Raji (cell line): ENCODE measurements around the gene KRT28.

Source experiments
- POLR2A ChIP-seq: IDR thresholded peaks from 2 replicates; pipeline ENCODE4 v1.6.1; 2011; ENCODE audit warnings: low read depth, low read length, control low read depth; ENCODE audit not compliant: insufficient read depth

KRT28 gene, protein sequence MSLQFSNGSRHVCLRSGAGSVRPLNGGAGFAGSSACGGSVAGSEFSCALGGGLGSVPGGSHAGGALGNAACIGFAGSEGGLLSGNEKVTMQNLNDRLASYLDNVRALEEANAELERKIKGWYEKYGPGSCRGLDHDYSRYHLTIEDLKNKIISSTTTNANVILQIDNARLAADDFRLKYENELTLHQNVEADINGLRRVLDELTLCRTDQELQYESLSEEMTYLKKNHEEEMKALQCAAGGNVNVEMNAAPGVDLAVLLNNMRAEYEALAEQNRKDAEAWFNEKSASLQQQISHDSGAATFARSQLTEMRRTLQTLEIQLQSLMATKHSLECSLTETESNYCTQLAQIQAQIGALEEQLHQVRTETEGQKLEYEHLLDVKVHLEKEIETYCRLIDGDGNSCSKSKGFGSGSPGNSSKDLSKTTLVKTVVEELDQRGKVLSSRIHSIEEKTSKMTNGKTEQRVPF

DNA sequence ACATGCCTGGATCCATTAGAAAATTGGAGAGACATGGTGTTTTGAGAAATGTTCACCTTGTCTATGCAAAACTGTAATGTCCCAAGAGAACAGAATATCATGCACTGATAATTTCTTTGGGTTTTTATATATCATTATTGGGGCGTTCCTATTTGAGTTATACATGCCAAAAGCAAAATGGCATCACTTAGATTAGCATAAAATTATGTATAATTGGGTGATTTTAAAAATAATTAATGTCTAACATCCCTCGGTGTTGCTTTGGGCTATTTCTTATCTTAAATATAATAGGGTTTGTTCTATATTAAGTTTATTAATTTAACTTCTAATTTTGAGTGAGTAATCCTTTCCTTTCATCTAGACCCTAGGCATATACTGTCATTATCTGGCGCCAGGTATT is at the start of gene KRT28:
Gene KRT28, minus strand, starts transcription at position 101 of the 400 bp plus-strand sequence. Its CDS starts 66 bp downstream, at position 35.
- TF ChIP-seq POLR2A = no peak

DNA sequence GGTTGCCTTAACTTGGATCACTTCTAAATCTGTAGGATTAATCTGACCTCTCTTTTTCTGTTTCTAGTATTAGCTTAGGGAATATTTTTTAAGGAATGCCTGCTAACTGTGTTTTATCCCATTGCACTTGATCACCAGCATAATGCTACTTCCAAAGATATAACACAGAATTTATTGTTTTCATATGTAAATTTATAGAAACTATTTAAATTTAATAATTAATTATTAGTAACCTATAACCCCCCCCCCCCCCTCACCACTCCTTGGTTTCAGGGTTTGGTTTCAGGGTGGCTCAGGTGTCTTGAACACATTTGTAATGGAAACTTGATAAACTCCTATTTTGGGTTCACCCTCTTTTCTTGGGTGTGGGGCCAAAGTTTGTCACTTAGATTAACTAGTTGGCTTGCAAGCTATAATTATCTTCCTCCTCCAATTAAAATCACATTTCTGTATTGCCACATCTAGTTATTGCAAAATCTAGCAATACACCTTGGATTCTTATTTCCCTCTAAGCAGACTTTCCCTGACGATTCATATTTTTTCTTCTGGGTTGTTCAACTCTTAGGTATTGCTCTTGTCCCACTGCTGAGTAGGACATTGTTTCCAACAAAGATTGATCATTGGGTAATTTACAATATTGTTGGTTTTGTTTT is 49.0 kb upstream of the KRT28 start:
- TF ChIP-seq POLR2A = no peak

DNA sequence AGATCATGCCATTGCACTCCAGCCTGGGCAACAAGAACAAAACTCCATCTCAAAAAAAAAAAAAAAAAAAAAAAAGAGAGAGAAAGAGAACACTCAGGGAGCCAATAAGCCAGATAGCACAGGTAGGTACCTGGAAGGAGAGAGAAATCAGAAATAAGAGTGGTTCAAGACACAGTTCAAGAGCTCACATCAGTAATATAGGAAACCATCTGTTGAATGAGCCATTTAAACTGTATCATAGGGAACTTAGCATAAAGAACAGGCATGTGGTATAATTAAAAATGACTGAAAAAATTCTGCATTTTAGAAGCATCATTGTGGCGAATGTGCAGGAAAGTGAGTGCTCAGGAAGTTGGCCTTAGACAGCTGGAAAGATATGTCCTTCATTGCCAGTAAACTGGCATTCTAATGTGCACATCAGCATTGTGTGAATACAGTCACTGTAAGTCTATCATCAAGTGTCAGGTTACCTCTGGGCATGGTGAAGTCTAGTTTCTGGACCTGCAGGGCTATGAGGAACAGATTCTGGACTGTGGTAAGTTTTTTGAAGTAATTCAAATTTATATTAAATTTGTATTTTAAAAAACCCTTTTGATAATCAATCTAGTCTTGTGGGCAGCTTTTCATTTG is 46.9 kb upstream of the KRT28 start:
- TF ChIP-seq POLR2A = no peak

DNA sequence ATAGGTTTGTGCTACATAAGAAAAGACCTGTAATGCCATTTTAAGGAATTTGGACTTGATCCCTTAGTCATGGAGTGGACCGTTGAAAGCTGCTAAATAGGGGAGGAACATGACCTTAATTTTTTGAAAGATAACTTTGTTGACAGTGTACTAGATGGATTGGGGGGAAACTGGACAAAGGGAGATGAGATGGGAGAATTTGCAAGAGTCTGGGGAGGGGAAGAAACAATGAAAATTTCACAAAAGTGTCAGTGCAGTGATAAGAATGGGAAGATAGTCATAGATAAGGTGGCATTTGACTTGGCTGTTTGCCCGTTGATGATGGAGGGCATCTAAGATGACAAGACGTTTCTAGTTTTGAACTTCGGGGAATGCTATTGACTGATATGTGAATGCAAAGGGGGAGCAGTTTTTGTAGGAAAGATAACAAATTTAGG is 44.9 kb upstream of the KRT28 start:
- TF ChIP-seq POLR2A = no peak

DNA sequence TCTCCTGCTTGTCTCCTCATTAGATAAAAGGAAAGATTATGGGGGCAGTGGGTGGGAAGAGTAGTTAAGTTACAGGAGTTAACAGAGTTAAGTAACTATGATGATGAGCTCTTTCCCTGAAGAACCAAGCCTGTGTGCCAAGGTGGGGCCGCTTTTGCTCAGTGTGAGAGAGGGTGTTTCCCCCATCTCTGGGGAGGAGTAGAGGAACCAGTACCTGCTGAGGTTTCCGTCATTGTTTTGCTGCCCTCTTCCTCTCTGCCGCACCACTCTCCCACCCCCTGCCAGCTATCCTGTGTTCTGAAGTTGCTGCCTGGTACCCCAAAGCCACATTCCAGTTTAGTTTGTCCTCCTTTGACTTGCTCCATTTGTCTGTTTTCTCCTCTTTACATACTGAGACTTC is 43.5 kb upstream of the KRT28 start:
- TF ChIP-seq POLR2A = no peak

DNA sequence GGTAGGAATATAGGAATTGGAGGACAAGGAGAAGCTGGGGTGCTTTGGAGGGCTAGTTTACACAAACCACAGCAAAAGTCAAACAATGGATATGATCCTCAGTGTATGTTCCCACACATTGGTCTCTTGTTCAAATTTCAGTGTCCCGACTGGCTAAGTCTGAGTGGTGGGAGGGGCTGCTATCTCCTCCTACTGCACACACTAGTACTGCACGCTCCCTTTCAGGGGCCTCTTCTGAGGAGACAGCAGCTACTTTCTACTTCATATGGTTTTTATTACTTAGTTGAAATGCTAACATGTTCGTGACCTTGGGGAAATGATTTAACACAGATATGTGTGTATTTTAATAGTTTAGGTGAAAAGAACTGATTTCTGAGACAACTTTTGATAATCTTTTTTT is 41.5 kb upstream of the KRT28 start:
- TF ChIP-seq POLR2A = no peak

DNA sequence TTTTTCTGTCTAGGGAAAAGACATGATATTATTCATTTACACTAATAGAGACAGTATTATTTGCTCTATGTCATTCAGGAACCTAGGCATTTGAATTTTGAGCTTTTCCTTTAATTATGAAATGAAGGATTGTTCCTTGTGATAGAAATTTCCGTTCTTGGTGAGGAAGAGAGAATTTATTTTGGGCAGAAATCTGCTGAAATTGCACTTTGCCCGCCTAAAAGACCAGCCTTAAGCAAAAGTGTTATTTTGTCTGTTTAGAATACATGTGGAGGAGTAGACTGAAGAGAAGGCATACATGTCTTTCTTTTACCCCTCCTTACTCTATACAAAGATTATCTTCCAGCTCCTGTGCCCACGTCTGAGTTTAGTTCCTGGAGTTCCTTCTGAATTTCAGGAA is 39.4 kb upstream of the KRT28 start:
- TF ChIP-seq POLR2A = no peak

DNA sequence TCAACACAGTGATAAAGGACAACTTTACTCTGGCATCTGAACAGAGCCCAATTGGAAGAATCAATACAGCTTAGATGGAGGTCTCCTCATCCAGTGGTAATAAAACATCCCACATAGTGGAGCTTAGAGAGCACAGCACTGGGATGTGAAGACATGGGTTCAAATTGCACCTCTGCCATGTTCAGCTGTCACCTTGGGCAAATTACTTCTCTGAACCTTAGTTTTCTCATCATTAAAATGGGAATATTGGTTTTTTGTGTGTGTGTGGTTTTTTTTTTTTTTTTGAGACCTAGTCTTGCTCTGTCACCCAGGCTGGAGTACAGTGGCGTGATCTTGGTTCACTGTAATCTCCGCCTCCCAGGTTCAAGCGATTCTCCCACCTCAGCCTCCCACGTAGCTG is 36.3 kb upstream of the KRT28 start:
- no peak for TF ChIP-seq POLR2A

DNA sequence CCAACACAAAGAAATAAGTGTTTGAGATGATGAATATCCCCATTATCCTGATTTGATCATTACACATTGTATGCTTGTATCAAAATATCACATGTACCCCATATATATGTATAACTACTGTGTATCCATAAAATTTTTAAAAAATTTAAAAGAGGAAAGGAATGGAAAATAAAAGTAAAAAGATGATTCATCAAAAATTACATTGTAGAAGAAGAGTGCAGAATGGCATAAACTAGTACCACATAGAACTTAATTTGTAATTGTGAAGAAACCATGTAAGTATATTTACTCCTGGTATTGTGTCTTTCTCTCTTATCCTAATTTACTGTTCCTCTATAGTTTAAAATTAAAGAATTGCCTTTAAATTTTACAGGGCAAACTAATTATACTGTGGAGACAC is 34.1 kb upstream of the KRT28 start:
- no peak for TF ChIP-seq POLR2A

DNA sequence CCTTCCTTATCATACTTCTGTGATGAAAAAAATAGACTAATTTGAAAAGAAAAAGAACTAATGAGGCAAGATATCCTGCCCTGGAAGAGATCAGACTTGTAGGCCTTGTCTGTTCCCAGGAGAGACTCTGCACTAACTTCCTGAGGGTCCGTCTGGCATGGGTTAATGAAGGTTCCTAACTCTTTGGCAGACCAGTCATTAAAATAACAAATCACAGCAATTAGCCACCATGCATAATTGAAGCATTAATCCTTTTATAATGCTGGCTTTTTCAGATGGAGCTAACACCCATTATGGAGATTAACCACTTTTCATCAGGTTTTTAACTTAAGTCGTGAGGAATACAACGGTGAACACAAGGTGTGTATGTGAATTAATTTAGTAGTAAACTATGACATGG is 33.1 kb upstream of the KRT28 start:
- TF ChIP-seq POLR2A = no peak

DNA sequence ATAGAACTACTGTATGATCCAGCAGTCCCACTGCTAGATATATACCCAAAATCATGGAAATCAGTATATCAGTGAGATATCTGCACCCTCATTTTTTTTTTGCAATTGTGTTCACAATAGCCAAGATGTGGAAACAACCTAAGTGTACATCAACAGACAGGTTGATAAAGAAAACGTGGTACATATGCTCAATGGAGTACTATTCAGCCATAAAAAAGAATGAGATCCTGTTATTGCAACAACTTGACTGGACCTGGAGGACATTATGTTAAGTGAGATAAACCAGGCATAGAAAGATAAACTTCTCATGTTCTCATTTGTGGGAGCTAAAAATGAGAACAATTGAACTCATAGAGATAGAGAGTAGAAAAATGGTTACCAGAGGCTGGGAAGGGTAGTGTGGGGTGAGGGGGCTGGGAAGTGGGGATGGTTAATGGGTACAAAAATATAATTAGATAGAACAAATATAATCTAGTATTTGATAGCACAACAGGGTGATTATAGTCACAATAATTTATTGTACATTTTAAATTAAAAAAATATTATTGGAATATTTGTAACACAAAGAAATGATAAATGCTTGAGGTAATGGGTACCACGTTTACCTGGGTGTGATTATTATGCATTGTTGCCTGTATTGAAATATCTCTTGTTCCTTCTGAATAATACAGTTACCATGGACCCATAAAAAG is 30.5 kb upstream of the KRT28 start:
- TF ChIP-seq POLR2A = no peak

DNA sequence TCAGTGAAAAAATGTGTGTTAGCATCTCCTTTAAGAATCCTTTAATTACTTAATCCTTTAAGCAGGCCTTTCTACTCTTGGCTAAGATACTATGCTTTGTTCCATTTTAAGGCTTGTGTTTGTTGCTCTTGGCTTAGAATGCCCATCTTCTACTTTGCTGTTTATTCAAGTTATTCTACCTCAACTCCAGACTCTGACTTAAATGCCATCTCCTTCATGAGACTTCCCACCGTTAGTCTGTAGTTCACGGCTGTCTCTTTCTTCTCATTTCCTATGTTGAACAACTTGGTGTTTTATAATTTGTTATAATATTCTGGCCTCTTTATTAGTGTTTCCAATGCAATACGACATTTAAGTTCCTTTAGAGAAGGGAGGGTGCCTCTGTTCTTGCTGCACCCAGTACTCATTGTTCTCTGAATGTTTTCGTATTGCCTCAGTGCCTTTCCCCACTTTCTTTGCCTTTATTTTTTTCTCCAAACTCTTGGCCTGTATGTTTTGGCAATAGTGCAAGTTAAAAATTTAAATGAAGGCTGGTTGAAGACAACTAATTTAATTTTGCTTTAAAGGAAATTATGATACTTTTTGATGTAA is 28.8 kb upstream of the KRT28 start:
- no peak for TF ChIP-seq POLR2A

DNA sequence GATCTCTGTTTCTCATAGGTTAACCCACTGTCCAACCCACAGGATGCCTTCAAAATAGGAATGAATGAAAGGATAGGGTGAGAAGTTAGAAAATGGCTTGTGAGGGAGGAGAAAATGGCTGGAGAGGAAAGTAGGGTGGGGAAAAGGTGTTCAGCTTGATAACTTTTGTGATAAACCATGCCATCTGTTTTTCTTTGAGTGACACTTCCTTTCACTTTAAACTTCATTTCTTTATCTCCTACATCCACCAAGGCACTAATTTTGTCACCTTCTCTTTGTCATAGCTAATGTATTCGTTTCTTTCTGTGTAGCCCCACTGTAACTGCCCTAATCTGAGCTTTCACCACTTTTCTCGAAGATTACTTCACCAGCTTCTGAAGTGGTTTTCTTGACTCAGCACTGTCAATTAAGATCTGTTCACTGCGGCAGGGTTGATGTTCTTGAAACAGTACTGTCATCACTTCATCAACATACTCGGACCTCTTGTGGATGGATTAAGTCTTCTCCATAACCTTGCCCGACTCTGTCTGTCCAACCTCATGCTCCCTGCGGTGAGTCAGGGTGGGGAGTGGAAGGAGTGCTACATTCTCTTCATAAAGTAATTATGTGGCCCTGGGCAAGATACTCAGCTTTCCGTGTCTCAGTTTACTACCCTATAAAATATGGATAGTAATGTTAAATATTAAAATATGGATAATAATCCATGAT is 28.1 kb upstream of the KRT28 start:
- TF ChIP-seq POLR2A = no peak

DNA sequence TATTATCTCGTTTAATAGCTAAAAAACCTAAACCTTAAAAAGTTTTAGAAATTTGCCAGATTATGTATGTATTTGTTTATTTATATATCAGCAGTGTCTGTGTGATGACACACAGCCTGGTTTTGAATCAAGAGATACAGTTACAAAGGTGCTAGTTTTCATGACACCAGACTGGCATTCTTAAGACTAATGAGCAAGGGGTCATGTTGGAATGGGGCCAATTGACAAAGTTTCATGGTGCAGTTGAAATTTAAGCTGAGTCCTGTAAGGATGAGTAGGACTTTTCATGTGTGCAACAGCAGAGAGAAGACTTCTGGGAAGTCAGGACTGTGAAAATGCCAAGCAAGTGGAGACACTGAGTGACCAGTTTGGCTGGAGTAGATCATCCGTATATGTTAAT is 25.8 kb upstream of the KRT28 start:
- no peak for TF ChIP-seq POLR2A

DNA sequence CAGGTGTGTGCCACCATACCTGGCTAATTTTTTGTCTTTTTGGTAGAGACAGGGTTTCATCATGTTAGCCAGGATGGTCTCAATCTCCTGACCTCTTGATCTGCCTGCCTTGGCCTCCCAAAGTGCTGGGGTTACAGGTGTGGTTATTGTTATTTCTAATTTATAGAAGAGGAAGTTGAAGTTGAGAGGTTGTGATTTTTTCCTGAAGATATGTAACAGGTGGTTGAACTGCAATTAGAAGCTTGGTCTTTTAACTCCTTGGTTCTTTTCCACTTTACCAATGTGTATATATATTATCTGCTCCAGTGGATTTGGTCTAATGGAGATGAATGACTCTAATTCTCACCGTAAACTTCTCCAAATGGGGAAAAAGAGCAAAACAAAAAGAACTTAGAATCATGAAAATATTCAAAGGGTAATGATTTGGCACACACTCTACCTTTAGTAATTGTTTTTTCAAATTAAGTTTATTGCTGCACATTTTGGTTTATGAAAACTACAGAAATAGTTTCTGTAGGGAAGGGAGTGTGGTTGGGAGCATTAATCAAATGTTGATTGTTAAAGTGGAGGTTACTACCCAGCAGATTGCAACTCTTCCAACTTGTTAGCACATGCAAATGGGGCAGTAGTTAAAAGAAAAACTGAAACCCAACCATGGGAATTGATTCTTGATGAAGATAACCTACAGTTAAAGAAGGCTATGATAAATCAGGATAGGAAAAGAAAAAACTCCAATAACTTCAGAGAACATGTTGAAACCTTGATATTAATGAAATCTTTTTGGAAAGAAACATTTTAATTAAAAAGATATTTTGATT is 24.5 kb upstream of the KRT28 start:
- TF ChIP-seq POLR2A = no peak
